Measurements from ENCODE around the gene ANGEL2.
"Not testable (repeated sequence)": the region's sequence is repeated elsewhere in the genome, so short reads cannot be mapped to it uniquely, and the experiment has no call there.

The ANGEL2 gene

GRCh38 chr1:213017447-213018273, 2.0 kb upstream of the ANGEL2 start:
- no peak for DNase-seq

- no peak for DNase-seq
Observed at GRCh38 chr1:213014642-213015041, 1.0 kb downstream of the ANGEL2 start.

DNA sequence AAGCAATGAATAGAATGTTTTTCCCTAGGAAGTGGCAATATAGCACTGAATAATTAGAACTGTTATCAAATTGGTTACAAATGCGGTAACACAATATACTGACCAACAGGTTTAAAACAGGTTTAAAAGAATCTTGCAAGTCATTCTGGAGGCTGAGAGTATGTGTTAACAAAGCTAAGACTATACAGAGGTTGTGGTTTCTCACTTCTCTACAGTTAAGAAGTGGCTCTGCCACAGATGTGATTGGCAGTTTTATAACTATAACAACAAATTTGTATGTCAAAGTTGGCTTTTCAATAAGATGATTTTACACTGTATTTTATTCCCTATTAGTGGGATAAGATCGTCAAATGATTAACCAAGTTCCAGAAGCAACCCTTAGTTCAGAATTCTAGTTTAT, 7.1 kb downstream of the ANGEL2 start:
- DNase-seq = no peak

- no peak for DNase-seq
Observed at GRCh38 chr1:213003256-213003655, 12.4 kb downstream of the ANGEL2 start.

DNA sequence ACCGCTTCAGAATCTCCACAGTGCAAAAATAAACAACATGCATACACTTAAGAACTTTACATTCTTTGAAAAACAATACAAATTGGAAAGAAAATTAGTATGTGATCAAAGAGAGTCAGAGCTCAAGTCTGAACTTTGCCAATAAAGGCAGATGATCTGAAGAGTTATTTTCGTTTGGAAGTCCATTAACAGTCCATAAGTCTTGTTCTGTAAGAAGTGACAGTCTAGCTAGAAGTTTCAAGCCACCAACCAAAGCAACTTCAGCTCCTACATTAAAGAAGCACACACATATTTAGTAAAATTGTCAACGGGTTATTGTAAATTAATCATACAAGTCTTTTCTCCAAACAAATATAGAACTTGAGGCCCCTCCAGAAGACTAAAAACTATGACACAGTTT, 20.7 kb downstream of the ANGEL2 start:
- no peak for DNase-seq

DNA sequence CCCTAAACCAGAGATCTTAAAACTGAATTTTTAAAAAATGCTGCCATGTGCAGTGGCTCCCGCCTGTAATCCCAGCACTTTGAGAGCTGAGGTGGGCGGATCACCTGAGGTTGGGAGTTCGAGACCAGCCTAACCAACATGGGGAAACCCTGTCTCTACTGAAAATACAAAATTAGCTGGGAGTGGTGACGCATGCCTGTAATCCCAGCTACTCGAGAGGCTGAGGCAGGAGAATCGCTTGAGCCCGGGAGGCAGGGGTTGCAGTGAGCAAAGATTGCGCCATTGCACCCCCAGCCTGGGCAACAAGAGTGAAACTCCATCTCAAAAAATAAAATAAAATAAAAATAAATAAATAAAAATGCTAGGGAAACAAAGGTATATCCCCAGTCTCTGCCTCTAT, 21.7 kb downstream of the ANGEL2 start:
- not testable (repeated sequence) for DNase-seq

DNA sequence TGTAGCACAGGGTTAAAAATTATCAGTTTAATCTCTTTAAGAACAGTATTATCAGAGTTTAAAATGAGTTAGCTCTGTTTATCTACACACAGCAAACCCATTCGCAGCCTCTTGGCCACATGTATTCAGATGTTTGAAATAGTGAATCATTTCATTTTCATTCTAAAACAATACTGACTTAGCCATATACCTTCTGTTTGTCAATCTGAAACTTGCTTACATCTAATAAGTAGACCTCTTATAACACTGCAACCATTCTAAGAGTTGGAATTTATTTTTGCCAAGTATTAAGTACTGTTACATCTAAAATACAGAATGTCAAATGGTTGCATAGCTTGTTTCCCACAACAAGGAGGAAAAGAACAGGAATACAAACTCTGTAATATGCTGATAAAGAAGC, 25.4 kb downstream of the ANGEL2 start:
- DNase-seq = no peak

DNA sequence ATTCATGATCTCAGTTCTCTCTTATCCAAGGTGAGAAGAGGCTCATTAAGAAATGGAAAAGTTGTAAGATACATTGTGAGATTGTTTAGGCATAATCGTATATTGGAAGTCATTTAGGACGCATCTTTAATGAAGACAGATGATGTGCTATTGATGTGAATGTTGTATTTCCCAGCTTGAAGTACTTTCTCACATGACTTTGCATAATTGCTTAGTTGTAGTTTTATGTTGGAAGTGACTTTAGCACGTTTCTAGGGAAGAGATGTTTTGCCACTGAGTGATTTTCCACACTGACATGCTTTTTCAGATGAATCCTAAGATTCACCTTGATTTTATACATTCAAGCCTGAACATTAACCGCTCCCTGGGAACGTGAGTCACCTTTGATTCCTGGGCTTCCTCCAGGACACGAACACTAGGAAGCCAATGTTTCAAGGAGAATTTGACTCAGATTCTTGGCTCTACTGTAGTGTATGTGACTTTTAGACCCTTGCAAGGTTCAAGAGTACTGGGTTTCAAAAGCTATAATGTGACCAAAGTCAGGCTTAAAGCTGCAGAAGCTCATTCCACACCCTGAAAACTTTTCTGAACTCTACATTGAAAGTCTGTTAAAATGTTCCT, 27.9 kb downstream of the ANGEL2 start:
- DNase-seq = no peak

DNA sequence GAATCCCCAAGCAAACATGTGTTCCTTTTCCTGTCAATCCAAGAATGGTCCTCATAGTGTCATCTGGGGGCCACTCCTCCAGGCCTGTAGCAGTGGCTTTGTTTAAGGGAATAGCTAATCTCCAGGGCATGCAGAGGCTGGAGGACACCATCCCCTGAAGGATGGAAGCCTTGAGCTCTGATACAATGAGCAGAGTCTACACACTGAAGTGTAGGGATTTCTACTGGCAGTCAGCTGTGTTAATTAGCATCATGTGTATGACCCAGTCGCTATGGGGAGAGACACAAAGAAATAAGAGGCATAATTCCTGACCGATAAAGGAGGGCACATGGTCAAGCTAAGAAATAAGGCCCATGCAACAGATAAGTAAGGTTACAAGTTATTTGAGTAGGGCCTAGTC, 29.1 kb downstream of the ANGEL2 start:
- no peak for DNase-seq

GRCh38 chr1:212984522-212985291, 31.0 kb downstream of the ANGEL2 start:
- DNase-seq = no peak

- DNase-seq = no peak
Observed at GRCh38 chr1:212983482-212983881, 32.2 kb downstream of the ANGEL2 start.

GRCh38 chr1:212982430-212983152, 33.1 kb downstream of the ANGEL2 start:
- DNase-seq = no peak

- no peak for DNase-seq
Observed at GRCh38 chr1:212981571-212982328, 33.9 kb downstream of the ANGEL2 start.

DNA sequence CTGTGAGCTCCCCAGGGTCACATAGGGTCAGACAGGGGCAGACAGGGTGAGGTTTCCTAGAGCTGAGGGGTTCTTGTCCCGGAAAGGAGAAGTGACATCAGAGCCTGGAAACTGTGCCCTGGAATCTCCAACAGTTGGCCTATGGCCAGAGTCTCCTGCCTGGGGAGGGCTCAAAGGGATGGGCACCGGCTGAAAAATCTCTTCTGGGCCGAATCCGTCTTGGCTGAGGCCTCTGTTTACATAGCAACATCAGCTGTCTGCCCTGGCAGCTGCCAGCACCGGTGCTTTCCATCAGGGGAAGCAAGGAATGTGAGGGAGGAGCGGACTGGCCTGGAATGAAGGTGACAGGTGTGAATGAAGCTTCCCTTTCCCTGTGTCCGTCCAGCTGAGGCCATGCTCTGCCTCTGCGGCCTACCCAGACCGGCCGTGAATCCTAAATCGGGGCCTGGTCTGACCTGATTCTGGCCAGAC, 34.6 kb downstream of the ANGEL2 start:
- DNase-seq = no peak

- DNase-seq = no peak
Observed at GRCh38 chr1:212980123-212980785, 35.4 kb downstream of the ANGEL2 start.

GRCh38 chr1:212979340-212980122, 36.1 kb downstream of the ANGEL2 start:
- no peak for DNase-seq

GRCh38 chr1:212977781-212978645, 37.7 kb downstream of the ANGEL2 start:
- DNase-seq = no peak

DNA sequence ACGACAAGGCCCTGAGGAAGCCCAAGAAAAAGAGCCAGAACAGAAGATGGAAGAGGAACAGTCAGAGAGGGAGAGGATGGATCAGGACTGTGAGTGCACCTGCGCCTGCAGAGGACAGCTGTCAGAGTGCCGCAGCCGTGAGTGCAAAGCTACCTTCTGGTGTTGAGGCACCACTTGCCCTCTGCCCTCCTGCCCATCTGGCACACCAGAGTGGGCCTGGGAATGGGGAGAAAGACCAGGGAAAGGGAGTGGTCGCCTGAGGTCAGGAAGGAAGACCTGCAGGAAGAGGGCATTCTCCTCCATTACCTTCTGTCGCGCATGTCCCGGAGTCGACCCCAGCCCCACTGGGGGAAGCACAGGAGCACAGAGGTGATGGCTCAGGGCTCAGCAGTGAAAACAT, 39.1 kb downstream of the ANGEL2 start:
- no peak for DNase-seq

DNA sequence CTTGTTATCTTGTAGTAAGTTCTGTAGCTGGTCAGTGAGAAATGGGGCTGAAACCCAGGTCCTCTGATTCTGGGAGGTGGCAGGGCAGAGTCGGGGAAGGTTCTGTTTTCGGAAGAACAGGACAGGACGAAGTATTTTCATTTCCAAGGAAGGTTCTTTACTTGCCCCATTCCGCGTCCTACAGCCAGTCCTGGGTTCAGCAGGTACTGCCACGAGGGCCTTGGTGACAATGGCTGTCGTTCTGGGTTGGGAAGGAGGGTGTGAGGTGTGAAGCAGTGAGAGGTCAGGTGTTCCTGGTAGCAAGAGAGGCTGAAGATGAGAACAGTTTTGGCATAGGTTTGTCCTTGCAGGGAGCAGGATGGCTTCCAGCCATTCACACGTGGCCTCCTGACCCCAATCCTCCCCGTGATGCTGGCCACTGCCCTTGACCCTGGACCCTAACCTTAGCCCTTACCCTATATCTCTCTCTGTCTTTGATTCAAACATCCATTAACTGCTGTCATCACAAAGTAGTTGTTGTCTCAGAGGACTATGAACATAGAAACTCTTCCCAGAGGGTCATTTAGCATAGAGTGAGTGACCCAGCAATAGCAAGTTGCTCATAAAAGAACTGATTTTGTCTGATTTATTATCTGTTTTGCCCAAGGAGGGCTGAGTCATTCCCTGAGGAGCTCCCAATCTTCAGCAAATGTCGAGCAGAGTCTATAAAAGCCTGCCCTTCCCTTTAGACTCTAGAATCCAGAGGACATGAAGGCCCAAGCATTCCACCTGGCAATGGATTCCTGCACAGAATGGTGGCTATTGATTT, 40.4 kb downstream of the ANGEL2 start:
- DNase-seq = no peak

Data from NCI-H1048 (cell line).